Glutamatergic neuron (in vitro differentiated cells): Measurements from ENCODE around the gene KCNH5. TPM values are rescaled to one million over a fixed set of nuclear protein-coding genes. Genes with fewer than 3 reads are reported as not detected.
"Not testable (repeated sequence)": the region's sequence is repeated elsewhere in the genome, so short reads cannot be mapped to it uniquely, and the experiment has no call there.

Experiments
- DNase-seq: peaks from one replicate; pipeline ENCODE4 v3.0.0; 2022
- H3K27ac Mint-ChIP-seq: one replicate; pipeline ENCODE4 v1.8.0; 2020; ENCODE audit warnings: mild to moderate bottlenecking, mixed read lengths, inconsistent platforms; ENCODE audit not compliant: unreplicated experiment
- H3K27me3 Mint-ChIP-seq: one replicate; pipeline ENCODE4 v1.8.0; 2020; ENCODE audit warnings: mild to moderate bottlenecking, moderate library complexity, mixed read lengths, inconsistent platforms; ENCODE audit not compliant: unreplicated experiment
- H3K36me3 Mint-ChIP-seq: one replicate; pipeline ENCODE4 v1.8.0; 2020; ENCODE audit warnings: mild to moderate bottlenecking, mixed read lengths, inconsistent platforms; ENCODE audit not compliant: unreplicated experiment
- H3K4me1 Mint-ChIP-seq: one replicate; pipeline ENCODE4 v1.8.0; 2020; ENCODE audit warnings: mild to moderate bottlenecking, low read depth, mixed read lengths, inconsistent platforms; ENCODE audit not compliant: unreplicated experiment
- H3K4me3 Mint-ChIP-seq: one replicate; pipeline ENCODE4 v1.8.0; 2020; ENCODE audit warnings: mild to moderate bottlenecking, mixed read lengths, inconsistent platforms; ENCODE audit not compliant: unreplicated experiment
- H3K9me3 Mint-ChIP-seq: one replicate; pipeline ENCODE4 v1.8.0; 2020; ENCODE audit warnings: mild to moderate bottlenecking, moderate library complexity, mixed read lengths, inconsistent platforms; ENCODE audit not compliant: unreplicated experiment
- total RNA-seq: library from RNA; stranded (reverse); fragmentation: NEBNext Ultra II Directional; extraction: Animal tissue kit (Norgen Biotek cat#: 25700); gene quantifications from one replicate; pipeline ENCODE4 v1.2.1, GENCODE V29; 2021; ENCODE audit not compliant: unreplicated experiment
- TF ChIP-seq, protein P1 (sequence below): fragments of 200-600 bp; sonication (generic); IDR thresholded peaks from one replicate; pipeline ENCODE4 v1.5.0; 2021; ENCODE audit not compliant: partially characterized antibody, unreplicated experiment

Gene KCNH5
- total RNA-seq, 1 donor from 2014 or later, result 0.32 TPM

DNA sequence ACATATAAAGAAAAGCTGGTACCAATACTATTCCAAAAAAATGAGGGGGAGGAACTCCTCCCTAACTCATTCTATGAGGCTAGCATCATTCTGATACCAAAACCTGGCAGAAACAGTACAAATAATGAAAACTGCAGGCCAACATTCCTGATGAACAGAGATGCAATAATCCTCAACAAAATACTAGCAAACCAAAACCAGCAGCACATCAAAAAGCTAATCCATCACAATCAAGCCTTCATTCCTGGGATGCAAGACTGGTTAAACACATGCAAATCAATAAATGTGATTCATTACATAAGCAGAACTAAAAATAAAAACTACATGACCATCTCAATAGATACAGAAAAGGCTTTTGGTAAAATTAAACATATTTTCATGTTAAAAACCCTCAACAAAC is 281.3 kb downstream of the KCNH5 start:
- no peaks in the 10 kb centered on the region for H3K4me1 Mint-ChIP-seq
- TF ChIP-seq, protein P1, sequence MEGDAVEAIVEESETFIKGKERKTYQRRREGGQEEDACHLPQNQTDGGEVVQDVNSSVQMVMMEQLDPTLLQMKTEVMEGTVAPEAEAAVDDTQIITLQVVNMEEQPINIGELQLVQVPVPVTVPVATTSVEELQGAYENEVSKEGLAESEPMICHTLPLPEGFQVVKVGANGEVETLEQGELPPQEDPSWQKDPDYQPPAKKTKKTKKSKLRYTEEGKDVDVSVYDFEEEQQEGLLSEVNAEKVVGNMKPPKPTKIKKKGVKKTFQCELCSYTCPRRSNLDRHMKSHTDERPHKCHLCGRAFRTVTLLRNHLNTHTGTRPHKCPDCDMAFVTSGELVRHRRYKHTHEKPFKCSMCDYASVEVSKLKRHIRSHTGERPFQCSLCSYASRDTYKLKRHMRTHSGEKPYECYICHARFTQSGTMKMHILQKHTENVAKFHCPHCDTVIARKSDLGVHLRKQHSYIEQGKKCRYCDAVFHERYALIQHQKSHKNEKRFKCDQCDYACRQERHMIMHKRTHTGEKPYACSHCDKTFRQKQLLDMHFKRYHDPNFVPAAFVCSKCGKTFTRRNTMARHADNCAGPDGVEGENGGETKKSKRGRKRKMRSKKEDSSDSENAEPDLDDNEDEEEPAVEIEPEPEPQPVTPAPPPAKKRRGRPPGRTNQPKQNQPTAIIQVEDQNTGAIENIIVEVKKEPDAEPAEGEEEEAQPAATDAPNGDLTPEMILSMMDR, result no peak
- no peak overlapping the region for H3K27ac Mint-ChIP-seq
- H3K9me3 Mint-ChIP-seq, result peaks cover 1% of the 10 kb centered on the region
- H3K27me3 Mint-ChIP-seq, result peaks cover 2% of the 10 kb centered on the region
- no peak for DNase-seq
- no peaks in the 10 kb centered on the region for H3K36me3 Mint-ChIP-seq
- no peak overlapping the region for H3K4me3 Mint-ChIP-seq

DNA sequence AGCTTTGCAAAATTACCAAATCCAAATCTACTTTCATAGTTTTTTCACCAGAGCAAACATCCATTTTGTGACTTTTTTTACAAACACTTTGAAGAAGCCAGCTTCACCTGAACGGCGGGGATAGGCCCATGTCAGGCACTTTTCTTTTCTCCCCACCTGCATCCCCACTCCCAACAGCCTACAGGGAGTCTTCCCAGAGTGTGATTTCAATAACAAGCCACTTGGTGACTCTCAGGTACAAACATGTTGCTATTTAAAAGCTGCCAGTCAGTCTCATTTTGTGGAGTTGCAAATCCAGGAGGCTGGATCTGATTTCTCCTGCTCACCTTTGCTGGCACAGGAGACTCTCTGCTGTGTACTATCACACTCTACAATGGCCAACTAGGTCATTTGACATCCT is 285.5 kb downstream of the KCNH5 start:
- H3K36me3 Mint-ChIP-seq, result peaks cover 4% of the 10 kb centered on the region
- DNase-seq, result no peak
- H3K27me3 Mint-ChIP-seq, result peaks cover 2% of the 10 kb centered on the region
- no peak overlapping the region for H3K4me3 Mint-ChIP-seq
- no peak overlapping the region for H3K27ac Mint-ChIP-seq
- H3K9me3 Mint-ChIP-seq, result peaks cover 7% of the 10 kb centered on the region
- TF ChIP-seq, protein P1, result no peak
- H3K4me1 Mint-ChIP-seq, result no peaks in the 10 kb centered on the region

DNA sequence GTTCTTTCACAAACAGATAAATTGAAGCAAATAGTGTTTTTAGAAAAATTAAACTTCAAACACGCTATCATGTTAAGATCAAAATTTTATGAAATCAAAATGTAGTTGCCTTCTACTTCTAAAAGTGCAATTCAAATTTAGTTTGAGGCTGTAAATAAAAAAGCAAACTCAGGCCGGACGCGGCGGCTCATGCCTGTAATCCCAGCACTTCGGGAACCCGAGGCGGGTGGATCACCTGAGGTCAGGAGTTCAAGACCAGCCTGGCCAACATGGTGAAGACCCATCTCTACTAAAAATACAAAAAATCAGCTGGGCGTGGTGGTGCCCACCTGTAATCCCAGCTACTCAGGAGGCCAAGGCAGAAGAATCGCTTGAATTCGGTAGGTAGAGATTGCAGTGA is 298.4 kb downstream of the KCNH5 start:
- H3K4me1 Mint-ChIP-seq, H3K4me3 Mint-ChIP-seq, H3K27me3 Mint-ChIP-seq, DNase-seq, H3K36me3 Mint-ChIP-seq, H3K27ac Mint-ChIP-seq, H3K9me3 Mint-ChIP-seq: not testable (repeated sequence)

DNA sequence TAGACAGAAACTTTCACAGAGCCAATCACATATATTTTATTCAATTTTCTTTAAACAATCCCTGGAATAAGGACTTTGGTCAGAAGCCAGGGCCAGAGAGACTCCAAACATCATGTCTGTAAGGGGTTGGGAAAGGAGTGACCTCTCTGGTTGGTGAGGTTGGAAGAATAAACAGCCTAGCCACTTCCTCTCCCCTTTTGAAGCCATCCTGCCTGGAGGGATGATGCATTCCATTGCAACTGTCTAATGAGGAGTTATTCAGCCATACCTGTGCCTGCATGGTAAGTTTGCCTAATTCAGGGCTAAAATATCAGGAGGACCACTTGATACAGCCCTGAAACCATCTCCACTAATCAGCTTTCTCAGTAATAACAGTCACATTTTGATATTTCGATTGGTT is 299.8 kb downstream of the KCNH5 start:
- H3K9me3 Mint-ChIP-seq, result peaks cover 2% of the 10 kb centered on the region
- H3K36me3 Mint-ChIP-seq, result no peaks in the 10 kb centered on the region
- H3K27ac Mint-ChIP-seq, result no peak overlapping the region
- peaks cover 7% of the 10 kb centered on the region for H3K4me1 Mint-ChIP-seq
- DNase-seq, result no peak
- no peaks in the 10 kb centered on the region for H3K27me3 Mint-ChIP-seq
- no peak overlapping the region for H3K4me3 Mint-ChIP-seq
- TF ChIP-seq, protein P1, result no peak

DNA sequence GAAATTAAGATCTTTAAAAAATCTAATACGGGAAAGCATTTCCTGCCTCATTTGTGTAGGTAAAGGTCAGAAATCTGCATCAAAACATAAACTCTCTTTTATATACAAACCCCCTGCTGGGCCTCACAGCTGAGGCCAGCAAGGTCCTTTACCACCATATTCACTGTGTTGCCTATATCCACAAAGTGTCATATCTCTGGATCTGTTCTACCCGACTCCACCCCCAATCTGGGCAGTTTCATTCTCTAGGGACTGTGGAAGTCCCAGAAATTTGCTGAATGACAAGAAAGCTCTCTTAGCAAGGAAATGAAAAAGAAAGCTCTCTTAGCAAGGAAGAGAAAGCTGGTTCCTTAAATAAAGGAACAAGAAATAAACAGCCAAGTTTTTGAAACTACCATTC is 301.7 kb downstream of the KCNH5 start:
- DNase-seq, result no peak
- TF ChIP-seq, protein P1, result no peak
- Mint-ChIP-seq H3K27ac (no peak overlapping the region), H3K4me1 (peaks cover 7% of the 10 kb centered on the region), H3K36me3 (no peaks in the 10 kb centered on the region), H3K27me3 (no peaks in the 10 kb centered on the region), H3K4me3 (no peak overlapping the region), H3K9me3 (peaks cover 2% of the 10 kb centered on the region)

DNA sequence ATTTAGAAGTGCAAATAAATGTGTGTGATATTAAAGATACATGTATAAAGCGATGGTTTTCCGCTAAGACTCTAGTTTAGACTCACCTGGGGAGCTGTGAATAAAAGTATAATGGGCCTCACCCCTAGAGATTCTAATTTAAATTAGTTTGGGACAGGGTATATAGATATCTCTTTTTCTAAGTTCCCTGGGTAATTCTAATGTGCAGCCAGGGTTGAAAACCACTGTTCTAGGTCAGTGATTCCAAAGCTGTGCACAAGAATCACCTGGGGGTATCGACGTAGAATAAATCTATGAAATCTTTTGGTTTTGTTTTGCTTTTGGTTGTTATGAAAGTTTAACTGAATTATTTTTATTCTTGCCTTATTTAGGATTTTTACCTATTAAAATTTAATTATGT is 302.1 kb downstream of the KCNH5 start:
- Mint-ChIP-seq H3K36me3 (no peaks in the 10 kb centered on the region), H3K27me3 (no peaks in the 10 kb centered on the region), H3K9me3 (peaks cover 2% of the 10 kb centered on the region), H3K27ac (no peak overlapping the region), H3K4me3 (no peak overlapping the region), H3K4me1 (peaks cover 7% of the 10 kb centered on the region)
- no peak for DNase-seq
- TF ChIP-seq, protein P1, result no peak
